ENCODE data around the gene SECISBP2L. TPM values are rescaled to one million over a fixed set of nuclear protein-coding genes. Genes with fewer than 3 reads are reported as not detected.
A peak's percentile ranks its signal among the peaks of the same experiment; 100 is the strongest.

Gene SECISBP2L
- total and polyA plus RNA-seq, 10 of the 15 experiments (the other 5 are each of a cell fraction or from before 2014, with no cell fraction given): 1.4 to 24.2 (median 10.4) TPM

DNA sequence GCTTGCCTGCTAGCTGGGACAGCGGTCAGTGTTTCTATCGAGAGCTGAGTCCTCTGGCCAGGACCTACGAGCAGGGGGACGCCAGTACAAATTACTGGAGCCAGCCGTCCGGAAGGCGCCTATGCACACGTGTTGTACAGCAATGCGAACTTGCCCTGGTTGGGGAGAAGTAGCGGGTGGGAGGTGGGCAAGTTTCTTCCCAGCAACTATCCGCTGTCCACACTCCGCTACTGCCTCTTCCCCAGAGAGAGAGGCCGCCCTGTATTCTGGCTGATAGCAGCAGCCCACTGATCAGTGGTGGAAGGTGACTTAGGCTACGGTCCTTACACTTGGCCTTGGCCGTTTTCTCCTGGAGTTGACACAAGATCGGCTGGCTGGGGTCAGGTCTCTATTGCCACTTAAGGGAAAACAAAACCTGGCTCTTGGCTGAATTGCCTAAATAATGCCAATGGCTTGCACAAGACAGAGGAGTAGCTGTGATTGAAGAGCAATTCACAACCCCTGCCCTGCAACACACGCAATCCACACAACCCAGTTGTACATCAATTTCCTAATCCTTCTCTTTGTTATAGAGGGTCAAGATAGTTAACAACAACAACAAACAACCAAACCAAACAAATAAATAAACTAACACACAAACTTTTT, 69.7 kb downstream of the SECISBP2L start:
- FAIRE-seq: no peak
- in situ Hi-C loops (cut with MboI): no loop called here
- CTCF ChIA-PET: interaction anchor here (0.8 to 8.6 kb wide), 17 partner anchors 11 to 798 kb away, joined by 3 to 134 read pairs (median 7); partner anchors contain the start of genes CEP152, EID1 and SHC4
- H3K4me2 ChIP-seq (ENCODE audit: control insufficient read depth, insufficient read depth): peak overlapping the region; percentile 88
- no peaks in the 10 kb centered on the region for H3K27me3 ChIP-seq (replicated peaks in 1 of 2; ENCODE audit: control insufficient read depth in 2 of 2, insufficient read depth in 2 of 2, low read length in 1 of 2)
- H3K9ac ChIP-seq (ENCODE audit: control insufficient read depth, insufficient read depth, low read length): no peak overlapping the region
- no peak for DNase-seq (ENCODE audit: low read depth, low spot score)
- no peak overlapping the region for H2AFZ ChIP-seq (ENCODE audit: control insufficient read depth, low read depth, low read length)
- H3K4me3 ChIP-seq: no peak overlapping the region
- no peaks in the 10 kb centered on the region for H3K9me3 ChIP-seq (replicated peaks; ENCODE audit: control insufficient read depth, insufficient read depth, low read length)
- SMC1A ChIA-PET (ENCODE audit: uncharacterized antibody, unreplicated experiment): interaction anchor here (0.5 to 4.1 kb wide), 10 partner anchors 10 to 226 kb away, joined by 3 to 41 read pairs (median 6); partner anchors contain the start of genes EID1 and SHC4
- BruUV-seq (replicated peaks): no TSS peak
- POLR2A ChIA-PET: interaction anchor here (1.4 to 2.1 kb wide), 2 partner anchors 9 to 99 kb away, joined by 7 to 9 read pairs; partner anchors contain the start of gene EID1
- RAD21 ChIA-PET (ENCODE audit: unreplicated experiment): interaction anchor here (1.1 to 3.5 kb wide), 12 partner anchors 11 to 446 kb away, joined by 3 to 36 read pairs (median 6); partner anchors contain the start of genes EID1, FGF7 and SHC4
- no peaks in the 10 kb centered on the region for H3K79me2 ChIP-seq (ENCODE audit: control insufficient read depth, insufficient read depth, low read length)
- ATAC-seq: no peak
- no peak overlapping the region for H3K27ac ChIP-seq (ENCODE audit: control insufficient read depth, insufficient read depth)
- intact Hi-C loops (cut with micrococcal nuclease; ENCODE audit: unreplicated experiment): no loop called here
- H3K36me3 ChIP-seq (ENCODE audit: control insufficient read depth in 2 of 2, insufficient read depth in 2 of 2, low read length in 1 of 2): no peaks in the 10 kb centered on the region
- H3K4me1 ChIP-seq (ENCODE audit: control insufficient read depth, insufficient read depth, low read length): no peaks in the 10 kb centered on the region
- WGBS (ENCODE audit: insufficient coverage, insufficient replicate concordance, low lambda C conversion rate, missing lambda C conversion rate): 80% methylated on average over 17 of the region's 17 CpGs
- no peaks in the 10 kb centered on the region for H4K20me1 ChIP-seq (ENCODE audit: control insufficient read depth, insufficient read depth)
- TF ChIP-seq CBFB (IDR thresholded peaks at IDR 0.05; ENCODE audit: low read depth): no peak
- no peak for TF ChIP-seq FOXK2 (IDR thresholded peaks at IDR 0.05)
- TF ChIP-seq MXI1 (IDR thresholded peaks at IDR 0.05; ENCODE audit: low read depth, low read length): no peak
- TF ChIP-seq BMI1 (IDR thresholded peaks at IDR 0.05; ENCODE audit: borderline replicate concordance): no peak
- TF ChIP-seq, protein P1, sequence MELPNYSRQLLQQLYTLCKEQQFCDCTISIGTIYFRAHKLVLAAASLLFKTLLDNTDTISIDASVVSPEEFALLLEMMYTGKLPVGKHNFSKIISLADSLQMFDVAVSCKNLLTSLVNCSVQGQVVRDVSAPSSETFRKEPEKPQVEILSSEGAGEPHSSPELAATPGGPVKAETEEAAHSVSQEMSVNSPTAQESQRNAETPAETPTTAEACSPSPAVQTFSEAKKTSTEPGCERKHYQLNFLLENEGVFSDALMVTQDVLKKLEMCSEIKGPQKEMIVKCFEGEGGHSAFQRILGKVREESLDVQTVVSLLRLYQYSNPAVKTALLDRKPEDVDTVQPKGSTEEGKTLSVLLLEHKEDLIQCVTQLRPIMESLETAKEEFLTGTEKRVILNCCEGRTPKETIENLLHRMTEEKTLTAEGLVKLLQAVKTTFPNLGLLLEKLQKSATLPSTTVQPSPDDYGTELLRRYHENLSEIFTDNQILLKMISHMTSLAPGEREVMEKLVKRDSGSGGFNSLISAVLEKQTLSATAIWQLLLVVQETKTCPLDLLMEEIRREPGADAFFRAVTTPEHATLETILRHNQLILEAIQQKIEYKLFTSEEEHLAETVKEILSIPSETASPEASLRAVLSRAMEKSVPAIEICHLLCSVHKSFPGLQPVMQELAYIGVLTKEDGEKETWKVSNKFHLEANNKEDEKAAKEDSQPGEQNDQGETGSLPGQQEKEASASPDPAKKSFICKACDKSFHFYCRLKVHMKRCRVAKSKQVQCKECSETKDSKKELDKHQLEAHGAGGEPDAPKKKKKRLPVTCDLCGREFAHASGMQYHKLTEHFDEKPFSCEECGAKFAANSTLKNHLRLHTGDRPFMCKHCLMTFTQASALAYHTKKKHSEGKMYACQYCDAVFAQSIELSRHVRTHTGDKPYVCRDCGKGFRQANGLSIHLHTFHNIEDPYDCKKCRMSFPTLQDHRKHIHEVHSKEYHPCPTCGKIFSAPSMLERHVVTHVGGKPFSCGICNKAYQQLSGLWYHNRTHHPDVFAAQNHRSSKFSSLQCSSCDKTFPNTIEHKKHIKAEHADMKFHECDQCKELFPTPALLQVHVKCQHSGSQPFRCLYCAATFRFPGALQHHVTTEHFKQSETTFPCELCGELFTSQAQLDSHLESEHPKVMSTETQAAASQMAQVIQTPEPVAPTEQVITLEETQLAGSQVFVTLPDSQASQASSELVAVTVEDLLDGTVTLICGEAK (IDR thresholded peaks at IDR 0.05; ENCODE audit: borderline replicate concordance): no peak
- no peak for TF ChIP-seq JUNB (IDR thresholded peaks at IDR 0.05)
- no peak for TF ChIP-seq IKZF1 (conservative IDR thresholded peaks at IDR 0.05)
- no peak for TF ChIP-seq MYB (IDR thresholded peaks at IDR 0.05; ENCODE audit: borderline replicate concordance, low read depth, low read length)

Measured in GM12878 (cell line).